A673 (cell line): ENCODE measurements around the gene TACC2.

Experiments used
- CTCF ChIP-seq: fragments of 300-800, 200-600 bp; sonication (generic); conservative IDR thresholded peaks from 2 replicates; pipeline ENCODE4 v1.5.1; 2017; ENCODE audit warnings: low read depth, mild to moderate bottlenecking, antibody characterized with exemption, low read length, moderate library complexity, mixed read lengths
- EZH2 ChIP-seq: fragments of 200-600 bp; sonication (generic); IDR thresholded peaks from 2 replicates; pipeline ENCODE4 v1.6.1; 2017; ENCODE audit warnings: borderline replicate concordance, low read depth, mild to moderate bottlenecking, mixed read lengths, antibody characterized with exemption, low read length; ENCODE audit not compliant: poor library complexity, severe bottlenecking

- TF ChIP-seq CTCF, result no peak
- TF ChIP-seq EZH2, result no peak
Measured at GRCh38 chr10:122204691-122205489, 215.9 kb downstream of the TACC2 start.
